Hypothalamus (tissue), 51 donors: ENCODE measurements around the gene NOP14.
"Not testable (repeated sequence)": the region's sequence is repeated elsewhere in the genome, so short reads cannot be mapped to it uniquely, and the experiment has no call there.

ENCODE experiments used
- DNase-seq, 51 donors: peaks; one replicate each; lab custom pipeline; 2025; lab: John Stamatoyannopoulos, UW

NOP14 gene

GRCh38 chr4:2918300-2918699 lies 44.9 kb downstream of the NOP14 start:
- DNase-seq = not testable (repeated sequence)

GRCh38 chr4:2916696-2917095 lies 46.5 kb downstream of the NOP14 start:
- not testable (repeated sequence) for DNase-seq

DNA sequence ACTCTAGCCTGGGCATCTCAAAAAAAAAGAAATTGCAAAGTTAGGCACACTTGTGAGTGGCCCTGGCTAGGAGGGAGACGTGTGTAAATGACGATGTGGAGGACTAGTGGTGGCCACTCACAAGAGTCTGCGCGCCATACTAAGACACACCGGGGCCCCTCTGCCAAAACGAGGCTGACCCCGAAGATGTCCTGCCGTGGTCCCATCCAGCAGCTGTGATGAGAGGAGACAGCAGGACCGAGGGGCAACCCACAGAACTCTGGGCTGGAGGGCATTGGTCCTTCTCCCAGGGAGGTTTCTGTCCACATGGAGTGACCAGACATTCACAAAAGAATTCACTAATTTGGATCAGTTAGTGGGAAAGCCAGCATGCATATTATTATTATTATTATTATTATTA lies 47.4 kb downstream of the NOP14 start:
- DNase-seq = no peak

DNA sequence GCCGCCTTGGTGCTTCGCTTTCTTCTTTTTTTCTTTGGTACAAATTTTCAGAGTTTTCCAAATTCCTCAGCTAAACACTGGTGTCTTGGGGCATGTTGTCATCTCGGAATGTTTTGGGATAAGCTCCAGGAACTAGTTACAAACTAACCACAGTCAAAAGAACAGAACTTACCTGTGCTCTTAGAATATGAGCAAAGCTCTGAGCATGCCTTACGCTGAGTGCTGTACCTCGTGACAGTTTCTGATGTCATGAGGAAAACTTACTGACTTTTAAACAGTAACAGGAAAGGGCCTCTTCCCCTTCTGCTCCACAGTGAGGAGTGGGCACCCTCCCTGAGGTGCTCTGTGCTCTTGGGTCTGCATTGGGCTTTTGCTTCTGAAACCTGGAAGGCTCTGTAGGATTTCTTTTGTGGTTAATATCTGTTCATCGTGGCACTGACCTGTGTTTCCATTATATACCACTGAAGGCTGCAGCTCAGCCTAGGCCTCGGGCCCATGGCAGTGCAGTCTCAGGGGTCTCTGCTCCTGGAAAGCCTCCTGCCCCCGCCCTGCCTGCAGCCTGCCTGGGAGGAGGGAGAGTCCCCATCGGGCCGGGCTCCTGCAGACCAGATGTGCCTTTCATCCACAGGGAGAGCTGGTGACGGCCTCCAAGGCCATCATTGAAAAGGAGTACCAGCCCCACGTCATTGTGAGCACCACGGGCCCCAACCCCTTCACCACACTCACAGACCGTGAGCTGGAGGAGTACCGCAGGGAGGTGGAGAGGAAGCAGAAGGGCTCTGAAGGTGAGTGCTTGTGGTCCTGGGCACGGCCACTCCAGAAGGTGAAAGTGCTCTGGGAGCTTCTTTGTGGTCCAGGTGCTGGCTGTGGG lies 48.7 kb downstream of the NOP14 start:
- no peak for DNase-seq

- peak in 3 of 51 donors; percentile 39 to 56 (median 42) for DNase-seq
These were observed 50.0 kb downstream of the NOP14 start for GRCh38 chr4:2913168-2913567.

DNA sequence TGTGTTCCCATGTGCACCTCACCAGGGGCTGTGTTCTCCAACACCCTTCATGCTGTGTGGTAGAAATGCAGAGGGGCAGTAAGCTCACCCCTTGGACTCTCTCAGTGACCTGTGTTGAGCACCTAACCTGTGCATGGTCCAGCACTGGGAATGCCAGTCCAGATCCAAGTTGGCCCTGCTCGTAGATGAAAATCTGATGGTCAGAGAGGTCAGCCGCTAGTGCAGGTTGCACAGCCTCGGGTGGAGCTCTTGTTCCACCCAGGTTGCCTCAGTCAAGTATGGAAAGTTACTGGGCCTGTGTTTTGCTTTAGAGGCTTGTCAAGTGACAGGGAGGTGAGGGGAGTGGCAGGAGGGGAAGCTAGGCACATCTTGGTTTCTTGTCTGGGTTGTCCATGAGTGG lies 51.3 kb downstream of the NOP14 start:
- DNase-seq = no peak

DNA sequence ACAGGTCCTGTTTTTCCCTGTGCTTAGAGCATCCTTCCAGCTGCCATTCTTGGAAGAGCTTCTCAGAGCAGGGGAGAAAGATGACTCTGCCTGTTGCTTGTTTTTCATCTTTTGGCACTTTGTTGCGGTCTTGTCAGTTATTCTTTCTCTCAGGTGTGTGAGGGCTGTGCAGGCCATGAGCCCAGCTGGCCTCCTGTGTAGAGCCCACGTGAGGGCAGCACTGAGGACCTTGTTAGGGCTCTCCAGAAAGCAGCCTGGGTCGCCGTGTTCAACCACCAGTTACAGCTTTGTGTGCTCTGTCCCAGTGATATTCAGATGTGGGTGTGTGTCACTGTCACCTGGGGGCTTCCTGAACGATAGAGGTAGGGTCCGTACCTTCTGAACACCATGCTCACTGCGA lies 52.8 kb downstream of the NOP14 start:
- DNase-seq = no peak

- DNase-seq = no peak
These were observed 53.6 kb downstream of the NOP14 start for GRCh38 chr4:2909583-2909982.

DNA sequence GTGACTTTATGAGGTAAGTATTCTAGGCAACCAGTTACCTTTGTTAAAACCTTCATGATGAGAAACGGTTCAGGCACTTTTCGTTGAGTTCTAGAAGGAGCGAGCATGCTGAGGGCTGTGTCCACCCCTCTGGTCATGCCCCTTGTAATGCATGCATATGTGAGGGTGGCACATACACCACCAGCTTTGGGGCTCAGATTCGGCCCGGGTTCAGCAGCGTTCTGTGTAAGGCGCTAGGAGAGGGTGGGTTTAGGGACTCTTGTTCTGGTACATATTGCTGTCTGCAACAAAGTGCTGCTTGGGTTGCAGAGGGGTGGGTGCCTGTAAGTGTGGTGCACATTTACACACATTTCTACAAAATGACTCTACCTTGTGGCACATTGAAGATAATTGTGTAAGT lies 54.5 kb downstream of the NOP14 start:
- DNase-seq = no peak

- no peak for DNase-seq
These were observed 55.4 kb downstream of the NOP14 start for GRCh38 chr4:2907706-2908293.

DNA sequence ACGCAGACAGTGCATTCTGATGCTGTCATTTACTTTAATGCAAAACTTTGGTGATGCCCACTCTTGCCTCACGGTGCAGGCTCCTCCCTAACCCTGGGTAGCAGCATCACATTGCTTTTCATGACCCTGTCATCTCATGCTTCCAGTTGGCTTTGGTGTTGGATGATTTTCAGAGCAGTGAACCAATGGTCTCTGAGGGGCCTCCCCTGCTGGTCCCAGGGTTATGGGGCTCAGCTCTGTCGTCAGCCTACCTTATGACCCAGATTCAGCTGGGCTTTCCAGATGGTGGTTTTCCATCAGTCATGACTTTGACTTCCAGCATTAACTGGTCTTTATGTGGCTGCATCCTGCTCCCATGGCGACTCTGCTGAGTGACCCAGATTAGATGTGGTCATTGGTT lies 56.0 kb downstream of the NOP14 start:
- DNase-seq = no peak

- DNase-seq = no peak
These were observed 57.0 kb downstream of the NOP14 start for GRCh38 chr4:2906218-2906617.

DNA sequence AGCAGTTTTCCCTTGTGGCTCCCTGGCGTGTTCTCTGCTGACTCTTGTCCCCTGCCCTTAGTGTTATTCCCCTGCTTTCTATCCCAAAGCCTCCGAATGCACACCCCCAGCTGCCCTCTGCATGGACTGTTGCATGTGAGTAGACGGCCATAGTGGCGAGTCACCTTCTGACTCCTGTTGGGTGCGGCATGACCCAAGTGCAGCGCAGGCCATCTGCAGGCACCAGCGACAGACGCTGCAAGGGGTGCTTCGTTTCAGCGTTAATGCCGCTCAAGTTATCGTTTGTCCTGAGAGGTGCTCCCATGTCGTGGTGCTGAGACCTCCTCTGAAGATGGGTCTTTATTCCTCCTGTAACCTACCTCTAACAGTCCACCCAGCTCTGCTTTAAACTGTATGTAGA lies 57.7 kb downstream of the NOP14 start:
- DNase-seq = no peak

DNA sequence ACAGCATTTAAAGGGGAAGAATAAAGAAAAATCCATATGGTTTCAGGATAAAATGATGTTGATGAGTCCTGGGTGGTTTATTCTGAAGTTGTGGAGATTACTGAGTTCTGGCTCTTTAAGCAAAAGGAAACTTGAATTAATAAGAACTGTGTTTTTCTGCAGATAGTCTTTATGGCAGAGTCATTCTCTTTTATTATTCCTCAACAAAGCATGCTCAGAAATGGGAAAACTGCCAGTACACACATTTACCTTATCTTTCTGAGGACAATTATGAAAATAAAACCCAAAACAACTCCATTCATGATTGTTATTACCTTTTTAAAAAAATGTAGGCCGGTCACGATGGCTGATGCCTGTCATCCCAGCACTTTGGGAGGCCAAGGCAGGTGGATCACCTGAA lies 61.1 kb downstream of the NOP14 start:
- no peak for DNase-seq

DNA sequence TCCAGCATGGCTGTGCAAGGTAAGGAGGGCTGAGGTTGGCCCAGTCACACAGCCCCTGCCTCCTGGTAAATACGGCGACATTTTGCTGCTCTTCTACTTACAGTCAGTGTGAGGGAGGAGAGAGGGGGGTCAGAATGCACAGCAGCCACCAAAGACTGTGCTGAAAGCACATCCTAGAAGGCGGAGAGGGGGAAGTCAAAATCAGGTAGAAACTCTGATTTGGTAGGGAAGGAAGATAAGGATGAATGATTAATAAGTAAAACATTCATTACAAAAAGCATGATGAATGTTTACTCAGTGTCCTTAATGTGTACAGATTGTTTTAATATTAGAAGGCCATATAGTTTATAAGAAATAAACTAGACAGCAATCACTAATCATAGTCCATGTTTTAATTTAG lies 62.0 kb downstream of the NOP14 start:
- no peak for DNase-seq

- no peak for DNase-seq
These were observed 62.5 kb downstream of the NOP14 start for GRCh38 chr4:2900741-2901140.

DNA sequence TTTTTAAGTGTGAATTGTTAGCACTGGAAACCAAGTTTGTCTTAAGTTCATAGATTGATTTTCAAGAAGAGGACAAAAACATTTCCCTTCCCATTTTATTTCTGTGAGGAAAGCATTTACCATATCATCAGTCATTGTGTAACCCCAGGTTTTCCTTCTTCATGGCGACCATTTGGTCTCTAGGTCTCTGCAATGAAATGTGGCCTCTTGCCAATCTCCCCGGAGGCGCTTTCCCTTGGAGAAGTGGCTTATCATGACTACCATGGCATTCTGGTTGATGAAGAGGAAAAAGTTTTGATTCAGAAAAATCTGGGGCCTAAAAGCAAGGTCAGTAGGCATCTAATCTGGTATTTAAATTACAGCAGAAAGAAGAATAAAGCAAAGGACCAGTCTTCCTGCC lies 65.2 kb downstream of the NOP14 start:
- no peak for DNase-seq

- peak in 4 of 51 donors; percentile 19 to 55 (median 27) for DNase-seq
These were observed 69.4 kb downstream of the NOP14 start for GRCh38 chr4:2893772-2894171.

DNA sequence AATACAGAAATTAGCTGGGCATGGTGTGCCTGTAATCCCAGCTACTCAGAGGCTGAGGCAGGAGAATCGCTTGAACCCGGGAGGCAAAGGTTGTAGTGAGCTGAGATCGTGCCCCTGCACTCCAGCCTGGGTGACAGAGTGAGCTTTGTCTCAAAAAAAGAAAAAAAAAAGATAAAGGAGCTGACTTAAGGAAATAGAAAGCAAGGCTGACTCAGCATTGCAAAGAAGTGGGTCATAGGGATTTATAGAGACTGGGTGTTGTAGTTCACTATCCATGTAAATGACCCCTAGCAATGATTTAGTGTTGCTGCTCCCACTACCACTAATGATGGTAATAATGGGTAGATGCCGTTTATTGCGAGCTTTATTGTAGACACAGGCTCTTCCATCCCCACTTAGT lies 71.9 kb downstream of the NOP14 start:
- DNase-seq = no peak

DNA sequence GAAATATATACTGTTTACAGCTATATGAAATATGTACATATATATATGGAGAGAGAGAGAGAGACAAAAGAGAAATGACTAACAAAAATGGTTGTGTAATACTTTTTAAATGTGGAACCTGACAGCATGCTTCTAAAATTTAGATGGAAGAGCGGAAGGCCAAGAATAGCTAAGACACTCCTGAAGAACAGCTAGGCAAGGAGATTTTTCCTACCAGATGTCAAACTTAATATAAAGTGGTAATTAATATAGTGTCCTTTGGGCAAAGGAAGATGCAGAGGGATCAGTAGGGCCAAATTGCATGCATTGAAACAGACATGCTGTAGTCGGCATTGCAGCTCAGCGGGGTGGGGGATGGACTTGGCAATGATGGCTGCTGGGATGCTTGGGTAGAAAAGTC lies 74.3 kb downstream of the NOP14 start:
- DNase-seq = no peak
